ENCODE results near the gene RCOR1. TPM values are rescaled to one million over a fixed set of nuclear protein-coding genes. Genes with fewer than 3 reads are reported as not detected.

Gene RCOR1
- total RNA-seq, 1 experiment from 2014 or later, result 34.1 TPM

DNA sequence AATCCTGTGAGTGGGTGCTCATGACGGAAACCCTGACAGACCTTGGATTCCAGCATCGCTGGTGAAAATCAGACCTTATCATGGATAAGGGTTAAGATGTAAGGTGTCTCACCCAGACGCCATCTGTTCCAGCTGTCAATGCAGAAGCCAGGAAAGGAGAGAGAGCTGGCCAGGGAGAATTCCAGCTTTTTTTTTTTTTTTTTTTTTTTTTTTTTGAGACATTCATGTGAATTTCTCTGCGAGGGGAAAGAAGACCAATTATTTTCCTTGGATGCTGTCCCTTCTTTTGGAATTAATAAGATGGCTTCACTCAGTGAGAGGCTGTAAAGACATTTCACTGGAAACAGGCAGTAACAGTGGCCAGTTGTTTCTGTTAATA lies 186.6 kb downstream of the RCOR1 start:
- Mint-ChIP-seq H3K27me3 (ENCODE audit: low read depth) (peaks cover 16% of the 10 kb centered on the region), H3K27ac (no peak overlapping the region), H3K36me3 (ENCODE audit: insufficient read depth in 1 of 3, low read depth in 3 of 3) (no peaks in the 10 kb centered on the region), H3K4me3 (peak overlapping the region; percentile 63 to 78), H3K4me1 (peaks cover 30 to 32% of the 10 kb centered on the region in 2 experiments), H3K9me3 (no peaks in the 10 kb centered on the region)
- Histone ChIP-seq H2BK20ac (ENCODE audit: low read depth, low read length, poor library complexity, severe bottlenecking) (no peak overlapping the region), H3K79me1 (ENCODE audit: insufficient read depth, low read depth, low read length, poor library complexity, severe bottlenecking) (peaks cover 2% of the 10 kb centered on the region), H3K23ac (ENCODE audit: insufficient read length, low read depth, low read length) (no peak overlapping the region), H3K18ac (ENCODE audit: insufficient read length, low read depth, low read length) (no peak overlapping the region), H2BK120ac (ENCODE audit: low read depth, low read length, poor library complexity, severe bottlenecking) (no peak overlapping the region), H3K4me2 (ENCODE audit: insufficient read depth, insufficient read length, low read length) (peak overlapping the region; percentile 90), H4K91ac (ENCODE audit: insufficient read length, low read depth, low read length) (no peak overlapping the region), H3K56ac (ENCODE audit: insufficient read length, low read depth, low read length) (no peak overlapping the region), H3K4me1 (ENCODE audit: insufficient read depth, low read length) (peaks cover 5% of the 10 kb centered on the region; the same call in 1 of the 2 replicates), H3K14ac (ENCODE audit: insufficient read depth, low read length) (no peak overlapping the region), H3K27me3 (ENCODE audit: insufficient read depth, low read length) (peaks cover 5% of the 10 kb centered on the region; the same call in 1 of the 2 replicates), H3K27ac (ENCODE audit: insufficient read length, low read depth, low read length) (no peak overlapping the region), H3K23me2 (ENCODE audit: insufficient read length, low read depth, low read length, poor library complexity, severe bottlenecking) (peaks cover 11% of the 10 kb centered on the region), H2BK15ac (ENCODE audit: low read depth, low read length) (no peak overlapping the region), H4K5ac (ENCODE audit: insufficient read length, low read depth, low read length) (no peak overlapping the region), H2AFZ (ENCODE audit: low read length) (no peak overlapping the region), H3T11ph (ENCODE audit: low read length) (no peak overlapping the region), H3K79me2 (ENCODE audit: insufficient read depth, low read length) (no peaks in the 10 kb centered on the region; the same call in 1 of the 2 replicates), H4K20me1 (ENCODE audit: control insufficient read depth, insufficient read depth, insufficient read length) (no peaks in the 10 kb centered on the region), H3K9ac (ENCODE audit: extremely low read depth, insufficient read length, low read length) (no peak overlapping the region), H3K9me3 (ENCODE audit: control insufficient read depth, low read depth, low read length) (no peaks in the 10 kb centered on the region), H3K4ac (ENCODE audit: low read depth, low read length) (no peak overlapping the region), H4K8ac (replicated peaks; ENCODE audit: insufficient read length, low read depth, low read length) (no peak overlapping the region), H2AK5ac (ENCODE audit: insufficient read length, low read length) (no peak overlapping the region), H2BK5ac (ENCODE audit: insufficient read length, low read length) (no peak overlapping the region), H2BK12ac (ENCODE audit: insufficient read length, low read depth, low read length) (no peak overlapping the region)
- DNase-seq, result no peak
- WGBS (ENCODE audit: extremely low coverage, insufficient read length, low lambda C conversion rate), result no CpG with 5 or more reads among the region's 4 CpGs
- TF ChIP-seq, protein P1, sequence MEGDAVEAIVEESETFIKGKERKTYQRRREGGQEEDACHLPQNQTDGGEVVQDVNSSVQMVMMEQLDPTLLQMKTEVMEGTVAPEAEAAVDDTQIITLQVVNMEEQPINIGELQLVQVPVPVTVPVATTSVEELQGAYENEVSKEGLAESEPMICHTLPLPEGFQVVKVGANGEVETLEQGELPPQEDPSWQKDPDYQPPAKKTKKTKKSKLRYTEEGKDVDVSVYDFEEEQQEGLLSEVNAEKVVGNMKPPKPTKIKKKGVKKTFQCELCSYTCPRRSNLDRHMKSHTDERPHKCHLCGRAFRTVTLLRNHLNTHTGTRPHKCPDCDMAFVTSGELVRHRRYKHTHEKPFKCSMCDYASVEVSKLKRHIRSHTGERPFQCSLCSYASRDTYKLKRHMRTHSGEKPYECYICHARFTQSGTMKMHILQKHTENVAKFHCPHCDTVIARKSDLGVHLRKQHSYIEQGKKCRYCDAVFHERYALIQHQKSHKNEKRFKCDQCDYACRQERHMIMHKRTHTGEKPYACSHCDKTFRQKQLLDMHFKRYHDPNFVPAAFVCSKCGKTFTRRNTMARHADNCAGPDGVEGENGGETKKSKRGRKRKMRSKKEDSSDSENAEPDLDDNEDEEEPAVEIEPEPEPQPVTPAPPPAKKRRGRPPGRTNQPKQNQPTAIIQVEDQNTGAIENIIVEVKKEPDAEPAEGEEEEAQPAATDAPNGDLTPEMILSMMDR (conservative IDR thresholded peaks at IDR 0.05), result no peak
